NT2/D1 (cell line): Measurements from ENCODE around the gene CACNA2D3.

Experiments used
- DNase-seq: peaks from one replicate; pipeline ENCODE4 v3.0.0-alpha.2; 2011; ENCODE audit warnings: low read depth, low spot score
- H3K27me3 ChIP-seq: 2 replicates; pipeline ENCODE4 v1.6.0; 2011; ENCODE audit warnings: mild to moderate bottlenecking; ENCODE audit not compliant: insufficient read length, insufficient read depth
- H3K36me3 ChIP-seq: 2 replicates; pipeline ENCODE4 v1.6.1; 2011; ENCODE audit warnings: mild to moderate bottlenecking, low read length, mixed read lengths; ENCODE audit not compliant: insufficient read depth, insufficient read length
- H3K4me1 ChIP-seq: 2 replicates; pipeline ENCODE4 v1.5.1; 2011; ENCODE audit not compliant: insufficient read depth, insufficient read length
- H3K4me3 ChIP-seq: 2 replicates; pipeline ENCODE4 v1.5.1; 2011; ENCODE audit warnings: low read depth; ENCODE audit not compliant: insufficient read length
- H3K9ac ChIP-seq: 2 replicates; pipeline ENCODE4 v1.6.0; 2011; ENCODE audit warnings: low read depth; ENCODE audit not compliant: insufficient read length
- H3K9me3 ChIP-seq: 2 replicates; pipeline ENCODE4 v1.5.1; 2011; ENCODE audit warnings: mild to moderate bottlenecking, low read length; ENCODE audit not compliant: insufficient read depth
- SUZ12 ChIP-seq: IDR thresholded peaks from 2 replicates; pipeline ENCODE4 v1.6.1; 2011; ENCODE audit not compliant: insufficient read length, insufficient read depth; ENCODE audit errors: extremely low read depth
- YY1 ChIP-seq: IDR thresholded peaks from 2 replicates; pipeline ENCODE4 v1.6.1; 2011; ENCODE audit not compliant: insufficient read length, insufficient read depth
- ZNF274 ChIP-seq: IDR thresholded peaks from 2 replicates; pipeline ENCODE4 v1.6.1; 2011; ENCODE audit warnings: mild to moderate bottlenecking, low read depth, low read length

The CACNA2D3 gene

DNA sequence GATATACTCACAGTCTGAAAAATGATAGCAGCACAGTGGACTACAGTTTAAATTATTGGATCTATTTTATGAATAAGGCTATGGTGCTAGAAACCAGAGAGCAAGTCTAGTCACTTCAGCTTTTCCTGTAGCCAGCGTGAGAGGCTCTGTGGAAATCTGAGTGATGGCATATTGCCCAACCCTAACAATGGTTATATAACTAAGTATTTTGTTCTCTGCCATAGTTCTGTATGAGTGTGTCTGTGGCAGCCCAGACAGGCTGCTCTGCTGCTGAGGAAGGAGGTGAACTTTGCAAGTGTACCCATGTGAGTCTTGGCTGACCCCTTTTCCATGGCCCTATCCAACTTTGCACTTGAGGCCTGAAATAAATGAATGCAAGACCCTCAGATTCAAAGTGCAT is 699.9 kb downstream of the CACNA2D3 start:
- no peaks in the 10 kb centered on the region for H3K9me3 ChIP-seq
- peaks cover 29% of the 10 kb centered on the region for H3K27me3 ChIP-seq
- H3K4me3 ChIP-seq, result no peak overlapping the region
- H3K36me3 ChIP-seq, result no peaks in the 10 kb centered on the region
- no peak overlapping the region for H3K9ac ChIP-seq
- no peak for DNase-seq
- no peak for TF ChIP-seq ZNF274
- no peak for TF ChIP-seq SUZ12
- TF ChIP-seq YY1, result no peak
- H3K4me1 ChIP-seq, result no peaks in the 10 kb centered on the region

DNA sequence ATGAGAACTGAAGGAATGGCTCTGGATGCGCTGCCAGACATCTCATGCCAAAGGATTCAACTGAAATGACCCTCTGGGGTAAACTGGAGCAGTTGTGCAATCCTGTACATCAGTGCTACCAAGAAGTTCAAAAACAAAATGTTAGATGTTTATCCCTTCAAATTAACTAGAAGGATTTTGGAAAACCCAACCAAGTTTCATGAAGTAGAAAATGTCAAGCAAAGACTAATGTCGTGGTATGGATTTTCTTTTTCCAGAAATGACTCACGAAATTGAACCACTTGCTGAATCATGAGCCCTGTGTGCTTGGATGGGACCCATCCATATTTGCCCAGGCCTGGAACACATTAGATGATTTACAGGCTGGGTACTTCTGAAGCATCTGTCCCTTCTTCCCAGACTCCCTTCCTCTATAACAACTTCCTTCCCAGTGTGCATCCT is 703.9 kb downstream of the CACNA2D3 start:
- Histone ChIP-seq H3K36me3 (no peaks in the 10 kb centered on the region), H3K9ac (no peak overlapping the region), H3K9me3 (peaks cover 22% of the 10 kb centered on the region), H3K27me3 (peaks cover 12% of the 10 kb centered on the region), H3K4me1 (no peaks in the 10 kb centered on the region), H3K4me3 (no peak overlapping the region)
- no peak for TF ChIP-seq ZNF274
- no peak for DNase-seq

DNA sequence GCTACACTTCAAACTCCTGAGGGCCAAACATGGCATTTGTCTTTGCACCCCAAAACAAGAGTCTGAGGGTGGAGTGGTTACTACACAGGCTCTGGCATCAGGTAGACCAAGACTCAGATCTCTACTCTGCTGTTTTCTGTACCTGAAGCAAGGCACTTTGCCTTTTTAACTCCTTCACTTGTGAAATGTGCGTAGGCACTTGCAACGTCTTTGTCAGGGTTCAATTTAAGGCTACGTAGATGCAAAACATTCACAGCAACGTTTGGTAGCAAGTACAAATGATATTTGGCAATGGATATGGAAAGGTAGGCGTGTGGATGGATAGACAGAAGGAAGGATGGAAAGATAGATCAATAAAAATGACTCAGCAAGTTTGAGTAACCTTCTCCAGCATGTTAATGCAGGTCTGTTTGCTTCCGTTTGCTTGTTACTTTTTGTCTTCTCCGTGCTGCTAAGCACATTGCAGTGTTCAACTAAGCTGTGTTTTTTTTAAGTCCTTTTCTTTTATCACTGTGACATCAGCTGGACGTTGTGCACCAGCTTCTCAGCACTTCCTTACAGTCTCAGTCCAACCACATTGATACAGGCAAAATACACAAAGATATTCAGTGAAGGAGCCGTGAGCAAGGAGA is 704.8 kb downstream of the CACNA2D3 start:
- DNase-seq, result no peak
- Histone ChIP-seq H3K36me3 (no peaks in the 10 kb centered on the region), H3K4me3 (no peak overlapping the region), H3K9ac (no peak overlapping the region), H3K27me3 (peaks cover 7% of the 10 kb centered on the region), H3K4me1 (no peaks in the 10 kb centered on the region), H3K9me3 (peaks cover 22% of the 10 kb centered on the region)
- TF ChIP-seq ZNF274 (no peak), SUZ12 (no peak), YY1 (no peak)

DNA sequence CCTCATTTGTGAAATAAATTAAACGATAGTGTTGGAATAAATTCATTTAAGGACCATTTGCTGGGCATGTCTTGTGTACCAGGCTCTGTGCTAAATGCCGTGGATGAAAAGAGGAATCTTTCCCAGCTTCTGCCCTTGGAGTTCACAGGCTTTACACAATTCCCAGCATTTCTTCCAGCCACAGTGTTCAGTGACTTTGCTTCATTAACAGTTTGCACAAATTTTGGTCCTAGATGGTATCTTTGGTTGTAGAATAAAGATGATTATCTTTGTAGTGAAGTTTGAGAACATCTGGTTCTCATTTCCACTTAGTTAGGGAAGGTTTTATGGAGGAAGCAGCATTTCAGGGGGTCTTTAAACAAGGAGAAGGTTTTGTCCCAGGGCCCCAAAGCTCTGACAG is 705.4 kb downstream of the CACNA2D3 start:
- peaks cover 22% of the 10 kb centered on the region for H3K9me3 ChIP-seq
- no peak for DNase-seq
- no peaks in the 10 kb centered on the region for H3K4me1 ChIP-seq
- H3K27me3 ChIP-seq, result peaks cover 4% of the 10 kb centered on the region
- TF ChIP-seq SUZ12 (no peak), ZNF274 (no peak), YY1 (no peak)
- no peaks in the 10 kb centered on the region for H3K36me3 ChIP-seq
- no peak overlapping the region for H3K9ac ChIP-seq
- no peak overlapping the region for H3K4me3 ChIP-seq

DNA sequence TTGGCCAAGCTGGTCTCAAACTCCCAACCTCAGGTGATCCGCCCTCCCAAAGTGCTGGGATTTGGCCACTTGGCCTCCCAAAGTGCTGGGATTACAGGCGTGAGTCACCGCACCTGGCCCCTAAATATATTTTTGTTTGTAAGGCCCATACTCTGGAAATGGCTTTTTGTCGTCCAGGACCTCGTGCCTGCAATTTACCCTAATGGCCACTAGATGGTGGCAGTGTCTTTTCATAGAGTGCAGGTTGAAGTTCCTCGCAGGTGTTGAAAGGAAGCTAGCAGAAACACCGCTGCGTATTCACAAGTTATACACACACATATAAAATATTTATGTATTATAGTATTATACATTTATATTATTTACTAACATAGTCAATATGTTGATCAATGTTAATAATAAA is 708.3 kb downstream of the CACNA2D3 start:
- TF ChIP-seq ZNF274, result no peak
- TF ChIP-seq YY1, result no peak
- no peak for TF ChIP-seq SUZ12
- H3K27me3 ChIP-seq, result no peaks in the 10 kb centered on the region
- no peaks in the 10 kb centered on the region for H3K4me1 ChIP-seq
- peaks cover 22% of the 10 kb centered on the region for H3K9me3 ChIP-seq
- no peak overlapping the region for H3K4me3 ChIP-seq
- peak; percentile 57 for DNase-seq
- no peaks in the 10 kb centered on the region for H3K36me3 ChIP-seq
- H3K9ac ChIP-seq, result no peak overlapping the region

DNA sequence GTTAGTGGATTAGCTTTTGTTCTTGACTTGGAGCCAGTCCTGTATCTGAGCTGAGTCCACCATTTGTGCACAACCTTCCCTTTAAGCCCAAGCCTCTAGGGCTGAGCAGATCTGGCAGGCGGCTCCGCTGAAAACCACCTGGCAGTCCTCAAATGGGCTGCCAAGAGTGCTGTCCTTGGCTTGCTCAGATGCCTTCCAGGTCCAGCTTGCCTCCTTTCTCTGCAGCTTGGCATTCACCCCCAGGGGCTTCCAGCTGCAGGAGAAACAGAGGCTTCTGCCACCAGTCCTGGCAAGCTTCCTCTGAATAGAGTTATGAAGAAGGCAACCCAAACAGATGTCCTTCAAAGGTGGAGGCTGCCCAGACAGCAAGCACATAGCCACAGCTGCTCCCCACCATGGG is 708.8 kb downstream of the CACNA2D3 start:
- DNase-seq, result no peak
- no peaks in the 10 kb centered on the region for H3K27me3 ChIP-seq
- H3K36me3 ChIP-seq, result no peaks in the 10 kb centered on the region
- no peak for TF ChIP-seq SUZ12
- no peak for TF ChIP-seq ZNF274
- TF ChIP-seq YY1, result no peak
- H3K4me1 ChIP-seq, result no peaks in the 10 kb centered on the region
- no peak overlapping the region for H3K4me3 ChIP-seq
- peaks cover 22% of the 10 kb centered on the region for H3K9me3 ChIP-seq
- H3K9ac ChIP-seq, result no peak overlapping the region

DNA sequence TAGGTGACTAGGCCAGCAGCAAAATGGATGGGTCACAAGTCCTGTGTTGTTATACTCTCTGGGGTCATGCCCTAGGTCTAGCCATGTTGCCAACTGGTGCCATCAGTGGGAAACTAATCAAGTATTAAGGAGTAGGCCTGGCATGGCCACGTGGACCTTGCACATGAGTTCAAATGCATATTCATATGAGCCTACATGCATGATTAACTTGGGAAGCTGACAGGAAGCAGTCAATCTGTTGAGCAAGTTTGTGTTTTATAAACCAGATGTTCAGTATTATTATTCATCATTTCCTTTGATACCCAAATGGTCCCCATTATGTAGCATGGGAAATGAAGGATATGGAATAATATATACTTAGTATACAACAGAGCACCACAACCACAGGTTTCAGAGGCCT is 710.5 kb downstream of the CACNA2D3 start:
- Histone ChIP-seq H3K4me3 (no peak overlapping the region), H3K27me3 (no peaks in the 10 kb centered on the region), H3K9ac (no peak overlapping the region), H3K4me1 (no peaks in the 10 kb centered on the region), H3K9me3 (peaks cover 22% of the 10 kb centered on the region), H3K36me3 (no peaks in the 10 kb centered on the region)
- TF ChIP-seq YY1, result no peak
- no peak for TF ChIP-seq SUZ12
- no peak for DNase-seq
